Transverse colon (tissue), 4 donors: ENCODE results near the gene NUDT8. TPM values are rescaled to one million over a fixed set of nuclear protein-coding genes. Genes with fewer than 3 reads are reported as not detected.
A peak's percentile ranks its signal among the peaks of the same experiment; 100 is the strongest.

ENCODE experiments used
- DNase-seq: peaks from one replicate; pipeline ENCODE4 v3.0.0-alpha.2; 2019
- H3K27ac ChIP-seq, 4 donors: fragments of 200-600 bp; sonication (generic); 2 replicates each; pipeline ENCODE4 v1.5.1; 2016 to 2018; ENCODE audit warnings: inconsistent platforms in 4 of 4
- H3K27me3 ChIP-seq: fragments of 200-600 bp; sonication (generic); 2 replicates; pipeline ENCODE4 v1.5.1; 2017; ENCODE audit warnings: inconsistent platforms
- H3K36me3 ChIP-seq, 4 donors: fragments of 200-600 bp; sonication (generic); 2 replicates each; pipeline ENCODE4 v1.5.1; 2017 to 2019; ENCODE audit warnings: inconsistent platforms in 4 of 4
- H3K4me1 ChIP-seq, 4 donors: fragments of 200-600 bp; sonication (generic); 2 replicates each; pipeline ENCODE4 v1.5.1; 2017 to 2020; ENCODE audit warnings: inconsistent platforms in 4 of 4
- H3K4me3 ChIP-seq, 4 donors: fragments of 200-600 bp; sonication (generic); 1 replicate in 1 of 4; 2 replicates in 3 of 4; pipeline versions ENCODE4 v1.5.1 to v1.6.1; 2017 to 2019; ENCODE audit warnings: inconsistent platforms in 4 of 4
- H3K9me3 ChIP-seq, 2 donors: fragments of 200-600 bp; sonication (generic); 2 replicates each; pipeline ENCODE4 v1.5.1; 2017 to 2019; ENCODE audit warnings: inconsistent platforms in 2 of 2
- EP300 ChIP-seq: sonication (generic); formaldehyde crosslinking; IDR thresholded peaks from one replicate; pipeline ENCODE4 v1.6.1; 2017; ENCODE audit warnings: antibody characterized with exemption, low read depth
- POLR2A ChIP-seq: fragments of 450-650 bp; IDR thresholded peaks from one replicate; pipeline ENCODE4 v1.6.1; 2016; ENCODE audit warnings: antibody characterized with exemption, mild to moderate bottlenecking, moderate library complexity
- POLR2AphosphoS5 ChIP-seq, 3 donors: sonication (generic); formaldehyde crosslinking; IDR thresholded peaks; one replicate each; pipeline ENCODE4 v1.6.1; 2016; ENCODE audit warnings: antibody characterized with exemption in 3 of 3
- WGBS, 2 donors: methylation state at CpG; one replicate each; pipeline ENCODE4 v1.1.5; 2018; ENCODE audit warnings: low coverage in 1 of 2; 5-methylcytosine and 5-hydroxymethylcytosine counted together
- in situ Hi-C, 4 donors: fragments of 200-750 bp; cut with MboI; loops; one replicate each; pipeline versions ENCODE4 v1.15.0 to v1.15.1; 2017; ENCODE audit warnings: low sequenced_read_pairs in 3 of 4, low pct_ligation_motif_present in 1 of 4, low pct_unique_long_range_greater_than_20kb in 1 of 4
- intact Hi-C: fragments of 100-400 bp; cut with DNase I; formaldehyde crosslinking; loops from one replicate; pipeline ENCODE4 v1.15.1; 2023; ENCODE audit warnings: low total_unique reads
- total RNA-seq, 4 donors: library from RNA; depleted of rRNA; stranded (reverse); fragments of >200 nt; gene quantifications; one replicate each; pipeline ENCODE4 v1.1.0, GENCODE V29; 2016
- TF ChIP-seq, protein P1 (sequence below), 5 experiments: fragments of 200-600 bp in 3 of 5; fragments of 450-650 bp in 2 of 5; sonication (generic) in 3 of 5; IDR thresholded peaks; 1 replicate in 2 of 5; 2 replicates in 3 of 5; pipeline ENCODE4 v1.5.1; 2016 to 2017; ENCODE audit warnings: antibody characterized with exemption in 5 of 5, inconsistent platforms in 3 of 5, mild to moderate bottlenecking in 2 of 5, moderate library complexity in 1 of 5

NUDT8 gene
- total RNA-seq, 4 donors from 2014 or later: 21.3 to 68.5 (median 26.9) TPM

GRCh38 chr11:67645521-67646461, 16.1 kb upstream of the NUDT8 start:
- Histone ChIP-seq H3K27ac (peak overlapping the region in 3 of 4 donors; percentile 45 to 61 (median 50)), H3K27me3 (no peaks in the 10 kb centered on the region), H3K4me1 (peaks cover 3 to 22% (median 15%) of the 10 kb centered on the region in 4 donors), H3K36me3 (no peaks in the 10 kb centered on the region), H3K4me3 (no peak overlapping the region), H3K9me3 (no peaks in the 10 kb centered on the region)
- intact Hi-C loops (no loop called here), in situ Hi-C loops (no loop called here)
- TF ChIP-seq POLR2AphosphoS5 (IDR thresholded peaks at IDR 0.05) (no peak), EP300 (no peak), POLR2A (no peak)
- TF ChIP-seq, protein P1, sequence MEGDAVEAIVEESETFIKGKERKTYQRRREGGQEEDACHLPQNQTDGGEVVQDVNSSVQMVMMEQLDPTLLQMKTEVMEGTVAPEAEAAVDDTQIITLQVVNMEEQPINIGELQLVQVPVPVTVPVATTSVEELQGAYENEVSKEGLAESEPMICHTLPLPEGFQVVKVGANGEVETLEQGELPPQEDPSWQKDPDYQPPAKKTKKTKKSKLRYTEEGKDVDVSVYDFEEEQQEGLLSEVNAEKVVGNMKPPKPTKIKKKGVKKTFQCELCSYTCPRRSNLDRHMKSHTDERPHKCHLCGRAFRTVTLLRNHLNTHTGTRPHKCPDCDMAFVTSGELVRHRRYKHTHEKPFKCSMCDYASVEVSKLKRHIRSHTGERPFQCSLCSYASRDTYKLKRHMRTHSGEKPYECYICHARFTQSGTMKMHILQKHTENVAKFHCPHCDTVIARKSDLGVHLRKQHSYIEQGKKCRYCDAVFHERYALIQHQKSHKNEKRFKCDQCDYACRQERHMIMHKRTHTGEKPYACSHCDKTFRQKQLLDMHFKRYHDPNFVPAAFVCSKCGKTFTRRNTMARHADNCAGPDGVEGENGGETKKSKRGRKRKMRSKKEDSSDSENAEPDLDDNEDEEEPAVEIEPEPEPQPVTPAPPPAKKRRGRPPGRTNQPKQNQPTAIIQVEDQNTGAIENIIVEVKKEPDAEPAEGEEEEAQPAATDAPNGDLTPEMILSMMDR (IDR thresholded peaks at IDR 0.05): no peak
- 84% methylated on average over 24 of the region's 24 CpGs; no CpG with 5 or more reads in 1 of the 2 donors for WGBS, 2 donors
- DNase-seq: no peak

DNA sequence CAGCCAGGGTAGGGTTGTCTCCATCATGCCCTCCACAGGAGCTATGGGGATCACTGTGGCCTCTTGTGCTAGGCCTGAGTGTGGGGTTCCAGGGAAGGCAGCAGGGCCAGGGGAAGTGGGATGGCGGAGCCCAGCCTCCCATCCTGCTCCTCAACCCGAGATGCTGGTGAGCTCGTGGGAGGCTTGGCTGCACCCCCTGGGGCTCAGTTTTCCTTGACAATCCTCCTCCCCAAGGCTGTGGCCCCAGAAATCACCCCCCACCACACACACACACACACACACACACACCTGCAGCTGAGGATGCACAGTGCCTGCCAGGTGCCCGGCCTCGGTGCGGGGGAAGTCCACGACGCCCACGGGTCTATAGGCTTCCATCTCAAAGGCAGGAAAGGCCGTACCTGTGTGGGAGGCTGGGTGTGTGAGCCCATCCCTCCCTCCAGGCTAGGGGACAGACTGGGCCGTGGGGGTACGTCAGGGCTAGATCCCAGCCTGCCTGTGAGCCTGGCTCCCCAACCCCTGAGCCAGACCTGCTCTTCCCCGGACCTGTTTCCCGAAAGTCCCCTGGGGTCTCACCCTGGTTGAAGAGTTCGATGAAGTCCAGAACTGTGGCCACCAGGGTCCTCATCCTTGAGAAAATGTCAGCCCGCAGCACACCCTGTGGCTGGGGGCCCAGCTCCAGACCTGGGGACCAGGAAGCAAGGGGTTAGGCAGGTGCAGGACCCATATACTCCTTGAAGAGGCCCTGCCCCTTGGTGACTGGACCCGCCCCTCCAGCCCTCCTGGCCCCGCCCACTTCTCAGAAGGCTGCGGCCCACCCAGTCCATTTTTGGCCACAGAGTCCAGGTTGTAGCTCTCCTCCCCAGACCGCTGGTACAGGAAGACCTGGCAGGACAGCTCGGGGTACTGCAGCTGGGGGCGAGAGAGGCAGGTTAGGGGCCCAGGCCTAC, 15.0 kb upstream of the NUDT8 start:
- H3K4me1 ChIP-seq: peaks cover 3 to 18% (median 10%) of the 10 kb centered on the region in 4 donors
- no peak overlapping the region for H3K27ac ChIP-seq
- TF ChIP-seq, protein P1 (IDR thresholded peaks at IDR 0.05): no peak
- TF ChIP-seq EP300 (no peak), POLR2AphosphoS5 (IDR thresholded peaks at IDR 0.05) (no peak), POLR2A (no peak)
- in situ Hi-C loops: no loop called here
- DNase-seq: no peak
- H3K9me3 ChIP-seq: no peaks in the 10 kb centered on the region
- H3K36me3 ChIP-seq: no peaks in the 10 kb centered on the region
- H3K4me3 ChIP-seq: no peak overlapping the region
- 90% methylated on average over 18 of the region's 22 CpGs; no CpG with 5 or more reads in 1 of the 2 donors for WGBS, 2 donors
- intact Hi-C loops: no loop called here
- H3K27me3 ChIP-seq: peaks cover 5% of the 10 kb centered on the region

- in situ Hi-C loops: no loop called here
- Histone ChIP-seq H3K4me1 (peaks cover 3 to 18% (median 9%) of the 10 kb centered on the region in 4 donors), H3K27ac (no peak overlapping the region), H3K27me3 (peaks cover 5% of the 10 kb centered on the region), H3K36me3 (no peaks in the 10 kb centered on the region), H3K9me3 (no peaks in the 10 kb centered on the region), H3K4me3 (no peak overlapping the region)
- TF ChIP-seq, protein P1 (IDR thresholded peaks at IDR 0.05): peak in 2 of 5 experiments; percentile 16 to 35
- no peak for TF ChIP-seq POLR2AphosphoS5 (IDR thresholded peaks at IDR 0.05)
- WGBS, 2 donors: 88% methylated on average over 5 of the region's 5 CpGs; no CpG with 5 or more reads in 1 of the 2 donors
- intact Hi-C loops: no loop called here
- DNase-seq: no peak
Measured at GRCh38 chr11:67644042-67644441, 14.3 kb upstream of the NUDT8 start.
